ENCODE data around the gene KIAA1614.

GRCh38 chr1:180934563-180934962 is 21.9 kb downstream of the KIAA1614 start:
- no peak for TF ChIP-seq CTCF (IDR thresholded peaks at IDR 0.05; ENCODE audit: low read length)
- TF ChIP-seq EZH2 (optimal IDR thresholded peaks at IDR 0.05; ENCODE audit: low read depth, low read length), result no peak
- no peak for TF ChIP-seq EZH2phosphoT487 (IDR thresholded peaks at IDR 0.05; ENCODE audit: low read length)

Data from MM.1S (cell line).